Upper lobe of left lung (tissue), 4 donors: ENCODE results near the gene HABP4.

Source experiments
- CTCF ChIP-seq, 6 experiments: fragments of 450-650 bp in 4 of 6; fragments of 200-600 bp in 2 of 6; sonication (generic) in 2 of 6; IDR thresholded peaks; one replicate each; pipeline ENCODE4 v1.5.1; 2016 to 2019; ENCODE audit warnings: antibody characterized with exemption in 6 of 6
- POLR2A ChIP-seq, 4 donors: fragments of 450-650 bp; IDR thresholded peaks; one replicate each; pipeline ENCODE4 v1.5.1; 2016 to 2017; ENCODE audit warnings: antibody characterized with exemption in 4 of 4, mild to moderate bottlenecking in 2 of 4

- TF ChIP-seq CTCF (IDR thresholded peaks at IDR 0.05) (no peak), POLR2A (IDR thresholded peaks at IDR 0.05) (no peak)
Observed at GRCh38 chr9:96459268-96460007, 9.5 kb downstream of the HABP4 start.
